Measurements from ENCODE around the gene RNF19B.
"Not testable (repeated sequence)": the region's sequence is repeated elsewhere in the genome, so short reads cannot be mapped to it uniquely, and the experiment has no call there.

The RNF19B gene

GRCh38 chr1:32991819-32992488, 27.3 kb upstream of the RNF19B start:
- DNase-seq: no peak

- no peak for DNase-seq
Observed at GRCh38 chr1:32991386-32991785, 26.8 kb upstream of the RNF19B start.

GRCh38 chr1:32990887-32991286, 26.3 kb upstream of the RNF19B start:
- no peak for DNase-seq

GRCh38 chr1:32989160-32990050, 24.8 kb upstream of the RNF19B start:
- no peak for DNase-seq

GRCh38 chr1:32988665-32989064, 24.1 kb upstream of the RNF19B start:
- DNase-seq: no peak

DNA sequence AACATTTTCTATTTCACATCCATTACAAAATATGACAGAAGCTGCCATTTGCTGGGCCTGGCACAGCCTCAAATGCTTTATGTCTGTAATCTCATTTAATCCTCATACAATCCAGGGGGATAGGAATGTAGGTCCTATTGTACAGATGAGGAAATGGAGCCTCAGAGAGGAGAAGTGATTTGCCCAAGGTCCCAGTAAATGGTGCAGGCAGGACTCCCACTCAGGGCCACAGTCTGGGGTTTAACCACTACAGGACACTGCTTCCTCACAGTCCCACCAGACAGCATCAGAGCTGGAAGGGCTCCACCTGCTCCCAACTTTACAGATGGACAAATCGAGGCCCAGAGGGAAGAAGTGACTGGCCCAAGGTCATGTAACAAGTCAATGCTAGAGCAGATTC, 20.6 kb upstream of the RNF19B start:
- no peak for DNase-seq

GRCh38 chr1:32984455-32985171, 20.0 kb upstream of the RNF19B start:
- peak; percentile 82 for DNase-seq

- no peak for DNase-seq
Observed at GRCh38 chr1:32984090-32984454, 19.5 kb upstream of the RNF19B start.

DNA sequence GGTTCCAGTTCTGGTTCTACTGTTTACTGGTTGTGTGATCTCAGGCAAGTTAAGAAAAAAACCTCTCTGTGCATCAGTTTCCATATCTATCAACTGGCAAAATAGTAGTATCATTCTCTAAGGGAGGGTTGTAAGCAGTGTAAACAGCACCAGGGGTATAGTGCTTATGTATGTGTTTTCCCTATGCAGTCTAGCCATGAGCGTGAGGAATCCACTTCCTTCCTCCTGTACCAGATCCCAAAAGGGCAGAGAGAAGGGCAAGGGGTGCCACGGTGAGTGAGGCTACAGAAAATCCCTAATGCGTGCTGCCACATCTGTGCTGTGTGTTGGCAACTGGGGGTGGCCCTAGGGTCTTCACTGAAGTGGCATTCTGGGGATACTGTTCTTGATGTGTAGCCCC, 18.4 kb upstream of the RNF19B start:
- DNase-seq: no peak

DNA sequence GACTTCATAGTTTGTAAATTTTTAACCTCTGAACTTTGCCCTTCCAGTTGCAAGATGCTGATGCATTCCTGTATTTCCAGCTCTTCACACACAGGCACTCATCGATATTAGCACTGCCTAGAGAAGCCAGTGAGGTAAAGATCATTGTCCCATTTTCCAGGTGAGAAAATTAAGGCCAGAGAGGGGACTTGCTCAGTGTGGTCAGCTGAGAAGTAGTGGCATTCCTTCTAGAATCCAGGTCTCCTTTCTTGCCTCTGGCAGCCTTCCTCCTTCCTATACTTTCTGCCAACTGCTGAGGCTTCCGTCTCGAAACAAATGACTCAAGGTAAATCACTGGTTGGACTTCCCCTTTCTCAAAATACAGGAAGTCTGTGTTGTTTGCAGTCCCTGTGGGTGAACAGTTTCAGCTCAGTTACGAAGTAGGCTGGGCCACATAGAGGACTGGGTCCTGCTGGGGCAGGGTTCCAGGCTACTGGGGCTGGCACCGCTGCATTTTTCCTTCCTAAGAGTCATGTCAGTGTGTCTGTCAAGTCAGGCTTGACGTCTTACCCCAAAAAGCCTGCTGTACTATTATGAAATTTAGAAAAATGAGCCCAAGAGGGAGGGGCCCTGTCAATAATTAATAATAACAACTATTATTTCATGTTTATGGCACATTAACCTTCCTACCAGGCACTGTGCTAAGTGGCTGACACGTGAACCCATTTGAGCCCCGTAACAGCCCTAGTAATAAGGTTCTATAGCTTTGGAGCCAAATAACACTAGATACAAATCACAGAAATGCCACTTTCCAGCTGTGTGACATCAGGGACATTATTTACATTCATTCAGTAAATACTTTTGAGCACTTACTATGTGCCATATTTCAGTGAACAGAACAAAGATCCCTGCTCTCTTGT, 16.6 kb upstream of the RNF19B start:
- DNase-seq: peak; percentile 74

GRCh38 chr1:32980080-32980479, 15.5 kb upstream of the RNF19B start:
- no peak for DNase-seq

GRCh38 chr1:32978854-32979253, 14.2 kb upstream of the RNF19B start:
- no peak for DNase-seq

DNA sequence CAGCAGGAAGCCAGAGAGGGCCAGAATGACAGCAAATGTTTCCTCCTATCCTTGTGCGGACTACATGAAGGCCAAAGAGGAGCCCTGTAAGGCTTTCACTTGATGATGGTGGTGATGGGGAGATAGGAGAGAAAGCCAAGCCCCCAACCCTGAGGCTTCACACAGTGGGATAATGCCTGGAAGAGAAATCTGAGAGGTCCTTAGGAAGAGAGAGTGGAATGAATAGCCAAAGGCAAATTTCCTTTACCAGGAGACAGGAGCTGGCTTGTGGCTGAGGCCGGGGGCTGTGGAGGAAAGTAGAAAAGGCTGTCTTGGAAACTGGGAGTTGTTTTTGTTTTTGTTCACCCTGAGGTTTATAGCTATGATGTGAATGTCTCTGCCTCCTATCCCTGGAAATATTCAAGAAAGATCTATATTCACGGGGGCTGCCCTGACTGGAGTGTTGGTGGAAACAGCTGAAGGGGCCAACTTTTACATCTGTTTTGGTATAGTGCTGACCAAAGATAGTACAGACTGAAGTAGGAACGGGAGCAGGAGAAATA, 13.0 kb upstream of the RNF19B start:
- DNase-seq: no peak

DNA sequence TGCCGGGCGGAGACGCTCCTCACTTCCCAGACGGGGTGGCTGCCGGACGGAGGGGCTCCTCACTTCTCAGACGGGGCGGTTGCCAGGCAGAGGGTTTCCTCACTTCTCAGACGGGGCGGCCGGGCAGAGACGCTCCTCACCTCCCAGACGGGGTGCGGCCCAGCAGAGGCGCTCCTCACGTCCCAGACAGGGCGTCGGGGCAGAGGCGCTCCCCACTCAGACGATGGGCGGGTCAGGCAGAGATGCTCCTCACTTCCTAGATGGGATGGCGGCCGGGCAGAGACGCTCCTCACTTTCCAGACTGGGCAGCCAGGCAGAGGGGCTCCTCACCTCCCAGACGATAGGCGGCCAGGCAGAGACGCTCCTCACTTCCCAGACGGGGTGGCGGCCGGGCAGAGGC, 10.4 kb upstream of the RNF19B start:
- DNase-seq: not testable (repeated sequence)

GRCh38 chr1:32973458-32973857, 8.8 kb upstream of the RNF19B start:
- DNase-seq: not testable (repeated sequence)

- no peak for DNase-seq
Observed at GRCh38 chr1:32972814-32973428, 8.3 kb upstream of the RNF19B start.

DNA sequence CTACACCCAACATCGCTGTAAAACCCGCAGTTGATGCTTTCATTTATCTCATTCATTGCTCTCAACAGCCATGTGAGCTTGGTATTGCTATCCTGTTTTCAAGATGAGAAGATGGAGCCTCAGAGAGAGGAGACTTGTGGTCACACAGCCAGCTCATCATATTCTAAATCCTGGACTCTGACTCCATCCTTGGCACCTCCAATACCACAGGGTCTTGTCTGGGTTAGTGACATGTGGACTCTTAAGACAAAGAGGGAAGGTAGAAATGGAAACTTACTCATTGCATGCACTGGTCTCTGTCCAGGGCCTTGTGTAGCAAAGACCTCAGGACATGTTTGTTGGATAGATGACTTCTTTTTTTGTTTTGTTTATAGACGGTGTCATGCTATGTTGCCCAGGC, 7.0 kb upstream of the RNF19B start:
- no peak for DNase-seq

- DNase-seq: no peak
Observed at GRCh38 chr1:32971156-32971555, 6.5 kb upstream of the RNF19B start.

- no peak for DNase-seq
Observed at GRCh38 chr1:32969566-32969965, 5.0 kb upstream of the RNF19B start.

- DNase-seq: no peak
Observed at GRCh38 chr1:32967888-32968568, 3.4 kb upstream of the RNF19B start.

DNA sequence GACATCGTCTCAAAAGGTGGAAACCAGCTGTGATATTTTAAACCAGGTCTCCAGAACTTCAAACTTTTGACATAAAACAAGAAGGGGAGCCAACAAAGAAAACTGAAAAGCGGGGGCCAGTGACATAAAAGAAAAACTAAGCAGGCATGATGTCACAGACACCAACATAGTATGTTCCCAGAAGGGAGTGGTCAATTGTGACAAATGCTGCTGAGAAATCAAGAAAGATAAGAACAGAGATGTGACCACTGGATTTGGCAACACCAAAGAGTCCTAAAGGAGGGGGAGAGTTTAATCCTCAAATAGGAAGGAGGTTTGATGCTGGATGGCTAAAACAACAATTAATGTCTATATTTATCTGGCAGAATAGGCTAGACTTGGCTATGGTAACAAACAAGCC, 2.3 kb upstream of the RNF19B start:
- no peak for DNase-seq
